SHP77 treated with DMSO at 0.1 percent for 48 hours (cell line): ENCODE data around the gene CASP8.

ENCODE experiments used
- DNase-seq: peaks from one replicate; lab custom pipeline; 2025; lab: John Stamatoyannopoulos, UW

Gene CASP8

GRCh38 chr2:201242571-201243277 is 17.6 kb upstream of the CASP8 start:
- no peak for DNase-seq

- DNase-seq, result no peak
Observed at GRCh38 chr2:201244829-201245228, 15.5 kb upstream of the CASP8 start.

- no peak for DNase-seq
Observed at GRCh38 chr2:201246280-201246679, 14.1 kb upstream of the CASP8 start.

GRCh38 chr2:201248288-201248844 is 12.0 kb upstream of the CASP8 start:
- DNase-seq, result no peak

DNA sequence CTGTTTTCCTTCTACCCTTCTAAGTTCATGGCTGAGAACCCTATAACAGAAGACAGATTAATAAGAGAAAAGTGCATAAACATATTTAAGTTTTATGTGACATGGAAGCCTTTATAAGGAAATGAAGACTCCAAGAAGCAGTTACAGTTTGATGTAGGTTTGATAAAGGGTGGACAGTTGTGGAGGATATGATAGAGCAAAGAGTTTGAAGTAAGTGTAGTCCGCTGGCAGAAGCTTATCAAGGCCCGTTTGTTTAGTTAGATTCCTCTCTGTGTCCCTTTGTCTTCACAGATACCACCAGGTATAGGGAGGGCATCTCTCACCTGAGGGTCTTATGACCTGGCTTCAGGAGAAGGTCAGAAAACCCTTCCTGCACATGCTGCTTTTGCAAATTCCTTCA is 10.4 kb upstream of the CASP8 start:
- DNase-seq, result no peak

- DNase-seq, result no peak
Observed at GRCh38 chr2:201250741-201251140, 9.6 kb upstream of the CASP8 start.

- DNase-seq, result no peak
Observed at GRCh38 chr2:201254081-201254730, 6.1 kb upstream of the CASP8 start.

DNA sequence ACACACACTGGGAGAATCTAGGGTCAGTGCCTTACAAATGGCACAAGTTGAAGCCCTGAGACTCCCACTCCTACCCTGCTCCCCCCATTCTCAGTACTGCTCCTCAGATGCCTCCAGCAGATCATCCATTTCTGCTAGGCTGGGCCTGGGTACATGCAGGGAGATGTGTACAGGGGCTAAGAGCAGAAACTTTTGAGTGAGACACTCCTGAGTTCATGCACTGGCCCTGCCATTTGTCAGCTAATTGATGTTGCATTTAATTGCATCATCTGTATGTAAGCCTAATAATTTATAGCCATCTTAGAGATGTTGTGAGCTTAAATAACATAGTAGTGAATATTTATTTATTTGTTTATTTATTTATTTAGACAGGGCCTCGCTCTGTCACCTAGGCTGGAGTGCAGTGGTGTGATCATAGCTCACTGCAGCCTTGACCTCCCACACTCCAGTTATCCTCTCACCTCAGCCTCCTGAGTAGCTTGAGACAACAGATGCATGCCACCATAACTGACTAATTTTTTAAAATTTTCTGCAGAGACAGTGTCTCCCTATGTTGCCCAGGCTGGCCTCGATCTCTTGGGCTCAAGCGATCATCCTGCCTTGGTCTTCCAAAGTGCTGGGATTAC is 4.8 kb upstream of the CASP8 start:
- no peak for DNase-seq

GRCh38 chr2:201256082-201256481 is 4.3 kb upstream of the CASP8 start:
- no peak for DNase-seq

GRCh38 chr2:201257381-201257955 is 2.9 kb upstream of the CASP8 start:
- no peak for DNase-seq

DNA sequence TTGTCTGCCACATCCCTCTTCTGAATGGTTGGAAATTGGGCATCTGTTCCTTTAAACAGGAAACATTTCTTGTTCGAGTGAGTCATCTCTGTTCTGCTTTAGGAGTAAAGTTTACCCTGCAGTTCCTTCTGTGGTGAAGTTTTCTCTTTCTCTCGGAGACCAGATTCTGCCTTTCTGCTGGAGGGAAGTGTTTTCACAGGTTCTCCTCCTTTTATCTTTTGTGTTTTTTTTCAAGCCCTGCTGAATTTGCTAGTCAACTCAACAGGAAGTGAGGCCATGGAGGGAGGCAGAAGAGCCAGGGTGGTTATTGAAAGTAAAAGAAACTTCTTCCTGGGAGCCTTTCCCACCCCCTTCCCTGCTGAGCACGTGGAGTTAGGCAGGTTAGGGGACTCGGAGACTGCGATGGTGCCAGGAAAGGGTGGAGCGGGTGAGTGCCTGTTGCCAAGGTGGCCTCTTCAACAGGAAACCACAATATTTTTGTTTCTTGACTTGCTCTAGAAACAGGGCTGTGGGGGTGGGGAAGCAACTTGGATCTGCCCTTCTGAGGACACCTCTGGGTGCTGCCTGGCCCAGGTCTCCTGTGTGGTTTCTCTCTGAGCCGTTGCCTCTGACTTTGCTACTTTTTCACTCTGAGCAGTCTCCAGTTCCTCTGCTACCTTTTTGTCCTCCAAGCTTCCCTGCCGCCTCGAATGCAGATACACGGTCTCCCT is 2.2 kb upstream of the CASP8 start:
- DNase-seq, result no peak

- DNase-seq, result no peak
Observed at GRCh38 chr2:201258666-201259615, 1.4 kb upstream of the CASP8 start.

DNA sequence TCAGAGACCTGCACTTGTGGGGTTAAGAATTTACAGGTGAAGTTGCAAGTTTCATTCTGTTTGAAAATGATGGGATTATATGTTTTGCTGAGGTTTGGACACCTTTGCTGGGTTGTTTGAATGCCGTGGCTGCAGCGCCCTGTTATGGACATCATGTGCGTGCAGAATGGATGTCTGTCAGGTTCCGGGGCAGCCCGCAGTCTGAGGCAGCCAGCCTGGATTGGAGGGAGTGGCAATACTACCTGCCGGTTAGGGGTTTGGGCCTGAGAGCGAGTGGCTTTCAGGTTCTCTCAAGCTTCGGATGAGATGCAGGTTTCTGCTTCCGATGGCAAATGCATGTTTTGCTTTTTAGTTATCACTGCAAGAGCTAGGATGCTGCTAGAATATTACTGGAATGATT is 1.1 kb downstream of the CASP8 start:
- DNase-seq, result no peak

DNA sequence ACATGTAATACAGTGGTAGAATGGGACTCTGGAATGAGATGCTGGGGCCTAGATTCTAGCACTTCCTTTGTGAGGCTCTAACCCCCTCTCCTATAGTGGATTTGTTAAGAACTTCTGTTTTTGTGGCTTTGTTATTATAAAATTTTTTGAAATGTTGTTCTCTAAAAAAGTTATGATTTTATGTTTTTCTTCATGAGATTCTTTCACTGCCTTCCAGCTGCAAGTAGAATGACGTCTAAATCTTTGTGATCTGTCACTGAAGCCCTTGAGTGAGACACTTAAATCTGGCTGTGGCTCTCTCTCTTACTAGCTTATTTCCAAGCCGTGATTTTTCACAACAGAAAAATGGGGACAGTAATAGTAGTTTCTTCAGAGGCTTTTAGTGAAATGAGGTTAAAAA is 1.6 kb downstream of the CASP8 start:
- no peak for DNase-seq

DNA sequence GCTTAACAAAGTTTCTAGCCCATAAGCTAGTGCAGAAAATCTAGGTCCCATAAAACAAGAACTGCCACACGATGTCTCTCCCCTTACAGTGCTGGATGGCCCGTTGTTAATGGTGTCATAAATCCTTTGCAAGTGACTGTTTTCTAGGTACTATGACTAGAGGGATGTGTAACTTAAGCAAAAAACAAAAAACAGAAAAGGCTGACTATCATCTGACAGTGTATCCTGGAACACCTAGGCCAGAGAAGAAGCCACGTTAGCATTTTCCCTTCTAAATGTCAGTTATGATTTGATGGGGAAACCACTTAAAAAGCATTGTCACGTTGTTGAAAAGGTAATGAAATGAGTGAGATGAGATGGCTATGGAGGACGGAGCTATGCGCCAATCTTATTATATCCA is 2.4 kb downstream of the CASP8 start:
- no peak for DNase-seq

DNA sequence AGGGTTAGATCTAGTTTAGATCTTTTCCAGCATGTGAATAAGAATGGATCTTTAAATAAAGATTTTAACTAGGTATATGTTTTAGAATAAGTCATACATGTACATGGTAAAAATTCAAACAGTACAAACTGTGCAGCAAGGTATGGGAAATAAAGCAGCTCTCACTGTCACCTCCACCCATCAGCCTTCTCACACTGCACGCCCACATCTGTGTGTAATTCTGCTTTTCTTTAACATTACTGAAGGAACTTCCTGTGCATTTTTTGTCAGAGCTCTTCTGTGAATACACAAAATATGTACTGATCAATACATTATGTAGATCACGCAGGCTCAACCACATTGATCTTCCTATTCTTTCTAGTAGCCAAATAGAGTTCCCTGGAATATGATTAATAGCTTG is 3.4 kb downstream of the CASP8 start:
- DNase-seq, result no peak

DNA sequence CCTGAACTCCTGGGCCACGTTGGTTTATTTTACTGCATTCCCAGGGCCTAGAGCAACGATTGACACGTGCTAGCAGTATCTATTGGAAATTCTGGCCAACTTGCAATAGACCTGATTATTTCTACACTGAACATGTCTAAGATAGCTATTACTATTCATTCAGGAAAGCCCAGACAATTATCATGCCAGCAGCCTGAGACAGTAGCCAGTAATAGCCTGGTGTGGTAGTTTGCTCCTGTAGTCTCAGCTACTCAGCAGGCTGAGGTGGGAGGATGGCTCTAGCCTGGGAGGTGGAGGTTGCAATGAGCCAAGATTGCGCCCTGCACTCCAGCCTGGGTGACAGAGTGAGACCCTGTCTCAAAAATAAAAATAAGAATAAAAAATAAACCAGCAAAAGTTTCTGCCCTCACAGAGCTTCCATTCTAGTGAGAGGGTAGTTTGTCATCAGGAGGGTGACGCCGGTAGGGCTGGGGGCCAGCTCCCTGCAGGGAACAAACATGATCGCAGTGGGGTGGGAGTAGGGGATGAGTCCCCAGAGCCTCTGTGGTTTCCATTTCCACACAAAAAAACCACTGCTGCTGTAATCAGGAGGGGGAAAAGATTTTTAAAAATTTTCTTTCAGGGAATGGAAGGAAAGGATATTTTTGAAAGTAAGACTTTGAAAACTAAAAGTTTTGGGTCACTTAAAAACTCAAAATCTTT is 4.3 kb downstream of the CASP8 start:
- no peak for DNase-seq

- DNase-seq, result no peak
Observed at GRCh38 chr2:201266629-201267028, 6.3 kb downstream of the CASP8 start.

DNA sequence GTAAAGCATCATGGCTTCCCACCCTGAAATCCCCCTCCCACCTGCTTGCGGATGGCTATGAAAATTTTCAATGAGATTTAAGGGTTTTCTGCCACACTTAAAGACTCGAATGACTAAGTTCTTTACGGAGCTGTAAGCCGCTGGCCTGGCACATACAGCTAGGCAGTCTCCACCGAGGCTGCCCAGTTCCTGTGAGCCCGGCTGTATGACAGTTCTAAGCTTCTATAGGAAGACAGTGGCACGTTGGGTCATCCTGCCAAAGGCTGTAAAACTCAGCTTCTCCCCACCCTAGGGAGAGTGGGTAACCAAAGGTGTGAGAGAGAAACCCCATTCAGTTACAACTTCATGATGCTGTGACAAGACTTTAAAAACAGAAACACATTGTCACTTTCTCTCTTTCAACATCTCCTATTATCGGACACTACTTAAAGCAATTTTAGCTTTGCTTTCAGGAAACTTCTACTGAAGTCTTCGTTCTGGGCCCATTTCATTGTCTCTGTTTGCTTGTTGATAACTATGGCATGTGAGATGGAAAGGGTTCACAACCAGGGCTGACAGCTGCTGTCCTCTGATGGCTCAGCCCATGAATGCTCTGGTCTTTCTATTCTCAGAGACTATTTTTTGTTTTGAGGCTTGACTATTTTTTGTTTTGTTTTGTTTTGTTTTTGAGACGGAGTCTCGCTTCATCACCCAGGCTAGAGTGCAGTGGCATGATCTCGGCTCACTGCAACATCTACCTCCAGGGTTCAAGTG is 7.1 kb downstream of the CASP8 start:
- no peak for DNase-seq

GRCh38 chr2:201269764-201270163 is 9.4 kb downstream of the CASP8 start:
- no peak for DNase-seq
